Prostate gland (tissue), 2 donors: ENCODE results near the gene BEAN1. TPM values are rescaled to one million over a fixed set of nuclear protein-coding genes. Genes with fewer than 3 reads are reported as not detected.

Experiments used
- DNase-seq: peaks from one replicate; pipeline ENCODE4 v3.0.0-alpha.2; 2019; ENCODE audit warnings: low spot score
- H3K27ac ChIP-seq, 2 donors: fragments of 200-600 bp; sonication (generic); 2 replicates each; pipeline ENCODE4 v1.5.1; 2017 to 2019
- H3K27me3 ChIP-seq: fragments of 200-600 bp; sonication (generic); replicated peaks from 2 replicates; pipeline ENCODE4 v1.5.1; 2019; ENCODE audit not compliant: insufficient read depth
- H3K36me3 ChIP-seq, 2 donors: fragments of 200-600 bp; sonication (generic); 1 replicate in 1 of 2; 2 replicates in 1 of 2; pipeline versions ENCODE4 v1.5.1 to v1.8.1; 2017 to 2019
- H3K4me1 ChIP-seq: fragments of 200-600 bp; sonication (generic); replicated peaks from 2 replicates; pipeline ENCODE4 v1.5.1; 2019
- H3K4me3 ChIP-seq, 2 donors: fragments of 200-600 bp; sonication (generic); 2 replicates each; pipeline ENCODE4 v1.5.1; 2017 to 2019
- H3K9me3 ChIP-seq: fragments of 200-600 bp; sonication (generic); 2 replicates; pipeline ENCODE4 v1.5.1; 2017
- CTCF ChIP-seq, 4 experiments: fragments of 200-600 bp in 2 of 4; fragments of 450-650 bp in 2 of 4; sonication (generic) in 2 of 4; IDR thresholded peaks; 1 replicate in 3 of 4; 2 replicates in 1 of 4; pipeline ENCODE4 v1.5.1; 2016 to 2019; ENCODE audit warnings: antibody characterized with exemption in 4 of 4, mild to moderate bottlenecking in 2 of 4, moderate library complexity in 2 of 4
- POLR2A ChIP-seq: fragments of 450-650 bp; IDR thresholded peaks from one replicate; pipeline ENCODE4 v1.6.1; 2016; ENCODE audit warnings: antibody characterized with exemption, mild to moderate bottlenecking
- POLR2AphosphoS5 ChIP-seq: sonication (generic); formaldehyde crosslinking; IDR thresholded peaks from one replicate; pipeline ENCODE4 v1.6.1; 2017; ENCODE audit warnings: antibody characterized with exemption
- whole genome bisulfite sequencing: methylation state at CpG from one replicate; pipeline ENCODE4 v1.1.5; 2018; 5-methylcytosine and 5-hydroxymethylcytosine counted together
- intact Hi-C: fragments of 100-400 bp; cut with DNase I; formaldehyde crosslinking; loops from one replicate; pipeline ENCODE4 v1.14.2; 2022
- total RNA-seq, 2 donors: library from RNA; depleted of rRNA; stranded (reverse); fragments of >200 nt; gene quantifications; one replicate each; pipeline ENCODE4 v1.1.0, GENCODE V29; 2016

BEAN1 gene
- total RNA-seq, 2 donors from 2014 or later: 0.14 to 0.51 TPM

GRCh38 chr16:66385415-66385814 lies 41.7 kb upstream of the BEAN1 start:
- Histone ChIP-seq H3K9me3 (no peaks in the 10 kb centered on the region), H3K36me3 (no peaks in the 10 kb centered on the region), H3K27me3 (no peaks in the 10 kb centered on the region), H3K4me1 (no peaks in the 10 kb centered on the region), H3K27ac (no peak overlapping the region), H3K4me3 (no peak overlapping the region)
- TF ChIP-seq POLR2AphosphoS5: no peak
- TF ChIP-seq POLR2A: no peak
- TF ChIP-seq CTCF (IDR thresholded peaks at IDR 0.05): no peak
- intact Hi-C loops: no loop called here
- no peak for DNase-seq
- 92% methylated on average over 4 of the region's 4 CpGs for WGBS

GRCh38 chr16:66386629-66387622 lies 40.2 kb upstream of the BEAN1 start:
- H3K27me3 ChIP-seq: no peaks in the 10 kb centered on the region
- intact Hi-C loops: no loop called here
- no peaks in the 10 kb centered on the region for H3K9me3 ChIP-seq
- no peak overlapping the region for H3K27ac ChIP-seq
- WGBS: 89% methylated on average over 20 of the region's 20 CpGs
- H3K4me3 ChIP-seq: no peak overlapping the region
- TF ChIP-seq POLR2A: no peak
- TF ChIP-seq CTCF (IDR thresholded peaks at IDR 0.05): no peak
- no peak for TF ChIP-seq POLR2AphosphoS5
- H3K36me3 ChIP-seq: no peaks in the 10 kb centered on the region
- DNase-seq: no peak
- H3K4me1 ChIP-seq: no peaks in the 10 kb centered on the region

GRCh38 chr16:66387817-66388332 lies 39.2 kb upstream of the BEAN1 start:
- Histone ChIP-seq H3K27me3 (no peaks in the 10 kb centered on the region), H3K4me1 (no peaks in the 10 kb centered on the region), H3K36me3 (no peaks in the 10 kb centered on the region), H3K27ac (no peak overlapping the region), H3K4me3 (no peak overlapping the region), H3K9me3 (no peaks in the 10 kb centered on the region)
- 75% methylated on average over 2 of the region's 2 CpGs for WGBS
- intact Hi-C loops: no loop called here
- no peak for TF ChIP-seq CTCF (IDR thresholded peaks at IDR 0.05)
- no peak for TF ChIP-seq POLR2A
- TF ChIP-seq POLR2AphosphoS5: no peak
- no peak for DNase-seq

- no peaks in the 10 kb centered on the region for H3K4me1 ChIP-seq
- no peak for DNase-seq
- no peak overlapping the region for H3K27ac ChIP-seq
- WGBS: 83% methylated on average over 6 of the region's 6 CpGs
- H3K4me3 ChIP-seq: no peak overlapping the region
- TF ChIP-seq POLR2A (no peak), CTCF (IDR thresholded peaks at IDR 0.05) (no peak), POLR2AphosphoS5 (no peak)
- intact Hi-C loops: no loop called here
- H3K36me3 ChIP-seq: no peaks in the 10 kb centered on the region
- H3K9me3 ChIP-seq: no peaks in the 10 kb centered on the region
- no peaks in the 10 kb centered on the region for H3K27me3 ChIP-seq
Measured at GRCh38 chr16:66388350-66389139, 38.5 kb upstream of the BEAN1 start.
